Psoas muscle (tissue), 8 donors: ENCODE measurements around the gene ZNF433. TPM values are rescaled to one million over a fixed set of nuclear protein-coding genes. Genes with fewer than 3 reads are reported as not detected.

Experiments used
- ATAC-seq, 4 donors: fragments of 200-7000 bp; cut with Tn5 transposase; one replicate each; pipeline ENCODE4 v1.9.1; 2020; ENCODE audit warnings: moderate library complexity in 3 of 4, mild to moderate bottlenecking in 2 of 4
- DNase-seq, 2 donors: peaks; one replicate each; pipeline ENCODE4 v3.0.0-alpha.2; 2020
- H3K27ac ChIP-seq: fragments of 200-600 bp; one replicate; pipeline ENCODE4 v1.8.0; 2022
- H3K27me3 ChIP-seq, 3 donors: fragments of 200-600 bp in 1 of 3; one replicate each; pipeline versions ENCODE4 v1.6.1 to v1.8.0; 2013 to 2022; ENCODE audit warnings: low read length in 2 of 3, mild to moderate bottlenecking in 2 of 3, moderate library complexity in 1 of 3; ENCODE audit not compliant: insufficient read depth in 3 of 3
- H3K36me3 ChIP-seq, 2 donors: fragments of 200-600 bp in 1 of 2; one replicate each; pipeline versions ENCODE4 v1.6.1 to v1.8.0; 2013 to 2022; ENCODE audit warnings: low read depth in 1 of 2, mild to moderate bottlenecking in 1 of 2, moderate library complexity in 1 of 2; ENCODE audit not compliant: insufficient read depth in 1 of 2
- H3K4me1 ChIP-seq: fragments of 200-600 bp; one replicate; pipeline ENCODE4 v1.8.0; 2022
- H3K4me3 ChIP-seq: fragments of 200-600 bp; one replicate; pipeline ENCODE4 v1.8.0; 2022; ENCODE audit warnings: mild to moderate bottlenecking
- H3K9me3 ChIP-seq: fragments of 200-600 bp; one replicate; pipeline ENCODE4 v1.8.0; 2022
- CTCF ChIP-seq: fragments of 200-600 bp; IDR thresholded peaks from one replicate; pipeline ENCODE4 v1.8.0; 2022; ENCODE audit warnings: antibody characterized with exemption
- WGBS, 3 donors: extraction: QIAGEN DNeasy Blood & Tissue Kit; methylation state at CpG; one replicate each; pipeline versions ENCODE4 v1.1.6 to v1.1.7; 2013; 5-methylcytosine and 5-hydroxymethylcytosine counted together
- intact Hi-C, 2 donors: fragments of 100-400 bp; cut with DNase I; formaldehyde crosslinking; loops; one replicate each; pipeline versions ENCODE4 v1.11.0 to v1.14.2; 2022
- polyA plus RNA-seq, 3 donors: library from polyadenylated mRNA; stranded (reverse); fragments of 200-250 nt; gene quantifications; one replicate each; pipeline ENCODE4 v1.2.3, GENCODE V29; 2013
- total RNA-seq, 4 donors: library from RNA; stranded (reverse); fragmentation: NEBNext Ultra II Directional in 2 of 4; extraction: Animal tissue kit (Norgen Biotek cat#: 25700) in 2 of 4; gene quantifications; one replicate each; pipeline versions ENCODE4 v1.2.1 to v1.2.4, GENCODE V29; 2021 to 2023
- donor health status: healthy with polysubstance abuse.
- donor health status: DM: no; HTN: no; CAD: no; lungs with moderate emphysema.
- donor health status: Bipolar disorder and iron deficiency.
- donor health status: healthy.
- donor health status: DM: yes; HTN: yes; CAD: no.
- donor health status: DM: no; HTN: no; CAD: no.
- donor health status: DM: no; HTN: no; CAD: no.
- donor health status: DM: yes; HTN: yes; CAD: no.

Gene ZNF433
- total and polyA plus RNA-seq, 7 donors, result 1.4 to 4.2 (median 2.8) TPM

GRCh38 chr19:12064590-12065538, 29.4 kb upstream of the ZNF433 start, which contains the start of gene ZNF844:
ZNF844 (plus strand) TSS chr19:12064731; CDS start chr19:12064874, 143 bp downstream.
- Histone ChIP-seq H3K27ac (peak within 1 kb of the TSS; percentile 97), H3K9me3 (peaks cover 43% of the 10 kb centered on the region), H3K4me1 (no peaks in the 10 kb centered on the region), H3K4me3 (peak within 1 kb of the TSS; percentile 95), H3K27me3 (no peaks in the 10 kb centered on the region), H3K36me3 (no peaks in the 10 kb centered on the region)
- DNase-seq, result peak; percentile 97
- peak; percentile 98 to 99 (median 98) for ATAC-seq
- intact Hi-C loops, result no loop called here
- 1 to 2% (median 1%) methylated on average over 40 to 66 of the region's 66 CpGs for WGBS, 3 donors
- no peak for TF ChIP-seq CTCF

- no peak overlapping the region for H3K27ac ChIP-seq
- DNase-seq (no peak), ATAC-seq (no peak)
- intact Hi-C loops, result no loop called here
- no peaks in the 10 kb centered on the region for H3K36me3 ChIP-seq
- no peaks in the 10 kb centered on the region for H3K27me3 ChIP-seq
- 83 to 86% (median 83%) methylated on average over 5 of the region's 5 CpGs for WGBS, 3 donors
- H3K4me1 ChIP-seq, result peaks cover 6% of the 10 kb centered on the region
- no peak for TF ChIP-seq CTCF
- H3K4me3 ChIP-seq, result no peak overlapping the region
- no peaks in the 10 kb centered on the region for H3K9me3 ChIP-seq
Observed at GRCh38 chr19:12055784-12056183, 20.3 kb upstream of the ZNF433 start.

GRCh38 chr19:12052497-12053169, 17.2 kb upstream of the ZNF433 start, which contains the start of gene ZNF878:
ZNF878 (minus strand) TSS chr19:12052961; CDS start chr19:12052801, 160 bp downstream.
- H3K9me3 ChIP-seq, result peaks cover 3% of the 10 kb centered on the region
- intact Hi-C loops, result no loop called here
- WGBS, 3 donors, result 0% methylated on average over 29 to 46 of the region's 46 CpGs

GRCh38 chr19:12052091-12052496, 16.6 kb upstream of the ZNF433 start:
- DNase-seq (no peak), ATAC-seq (no peak)
- peak overlapping the region; percentile 71 for H3K4me3 ChIP-seq
- WGBS, 3 donors, result 1% methylated on average over 14 of the region's 14 CpGs
- peaks cover 6% of the 10 kb centered on the region for H3K4me1 ChIP-seq
- no peaks in the 10 kb centered on the region for H3K27me3 ChIP-seq
- peak overlapping the region; percentile 49 for H3K27ac ChIP-seq
- intact Hi-C loops, result no loop called here
- no peak for TF ChIP-seq CTCF
- H3K36me3 ChIP-seq, result no peaks in the 10 kb centered on the region
- H3K9me3 ChIP-seq, result peaks cover 3% of the 10 kb centered on the region

More at GRCh38 chr19:12052497-12053169, 17.2 kb upstream of the ZNF433 start, which contains the start of gene ZNF878:
- DNase-seq (peak; percentile 85 to 88), ATAC-seq (peak; percentile 99)
- H3K36me3 ChIP-seq, result no peaks in the 10 kb centered on the region
- no peaks in the 10 kb centered on the region for H3K27me3 ChIP-seq
- H3K27ac ChIP-seq, result peak within 1 kb of the TSS; percentile 49
- H3K4me1 ChIP-seq, result peaks cover 6% of the 10 kb centered on the region
- no peak for TF ChIP-seq CTCF
- peak within 1 kb of the TSS; percentile 71 for H3K4me3 ChIP-seq
